Keratinocyte (primary cell): ENCODE results near the gene NEK9. TPM values are rescaled to one million over a fixed set of nuclear protein-coding genes. Genes with fewer than 3 reads are reported as not detected.

Experiments used
- DNase-seq: peaks from one replicate; pipeline ENCODE4 v3.0.0-alpha.2; 2011; ENCODE audit warnings: low read depth, missing footprints, low spot score
- FAIRE-seq: peaks from 2 replicates; lab custom pipeline; 2011; peaks lifted over from hg19 to GRCh38; lab: Jason Lieb, UNC
- H2AFZ ChIP-seq: 2 replicates; pipeline ENCODE4 v1.6.0; 2012; ENCODE audit warnings: low read length, control low read depth, inconsistent platforms; ENCODE audit not compliant: control insufficient read depth
- H3K27ac ChIP-seq: 2 replicates; pipeline ENCODE4 v1.5.1; 2011; ENCODE audit warnings: low read length; ENCODE audit not compliant: control insufficient read depth, insufficient read depth
- H3K27me3 ChIP-seq: 3 replicates; pipeline ENCODE4 v1.6.0; 2011; ENCODE audit warnings: low read length; ENCODE audit not compliant: control insufficient read depth, insufficient read depth; ENCODE audit errors: extremely low read depth
- H3K36me3 ChIP-seq, 2 experiments: 2 replicates in 1 of 2; 3 replicates in 1 of 2; pipeline ENCODE4 v1.5.1; 2011; ENCODE audit warnings: low read length in 2 of 2, mild to moderate bottlenecking in 1 of 2; ENCODE audit not compliant: control insufficient read depth in 2 of 2, insufficient read depth in 2 of 2; ENCODE audit errors: extremely low read depth in 1 of 2
- H3K4me1 ChIP-seq: 3 replicates; pipeline ENCODE4 v1.5.1; 2011; ENCODE audit warnings: low read length; ENCODE audit not compliant: control insufficient read depth, insufficient read depth; ENCODE audit errors: extremely low read depth
- H3K4me2 ChIP-seq: 3 replicates; pipeline ENCODE4 v1.6.0; 2011; ENCODE audit warnings: low read depth, low read length; ENCODE audit not compliant: control insufficient read depth, insufficient read depth; ENCODE audit errors: extremely low read depth
- H3K4me3 ChIP-seq, 3 experiments: fragments of 200-600 bp in 1 of 3; sonication (generic) in 1 of 3; 2 replicates in 2 of 3; 3 replicates in 1 of 3; pipeline ENCODE4 v1.5.1; 2011 to 2016; ENCODE audit warnings: low read length in 3 of 3, mild to moderate bottlenecking in 3 of 3, control low read depth in 2 of 3, inconsistent platforms in 1 of 3, low read depth in 1 of 3, mixed read lengths in 1 of 3, mixed run types in 1 of 3, moderate library complexity in 1 of 3; ENCODE audit not compliant: control insufficient read depth in 2 of 3, insufficient read depth in 2 of 3; ENCODE audit errors: extremely low read depth in 1 of 3
- H3K79me2 ChIP-seq: 2 replicates; pipeline ENCODE4 v1.6.0; 2012; ENCODE audit warnings: low read length; ENCODE audit not compliant: control insufficient read depth, insufficient read depth
- H3K9ac ChIP-seq: 3 replicates; pipeline ENCODE4 v1.6.0; 2011; ENCODE audit warnings: low read length; ENCODE audit not compliant: control insufficient read depth, insufficient read depth; ENCODE audit errors: extremely low read depth
- H3K9me1 ChIP-seq: 3 replicates; pipeline ENCODE4 v1.6.0; 2011; ENCODE audit warnings: low read length; ENCODE audit not compliant: control insufficient read depth, insufficient read depth; ENCODE audit errors: extremely low read depth
- H3K9me3 ChIP-seq: 2 replicates; pipeline ENCODE4 v1.5.1; 2012; ENCODE audit warnings: low read depth, low read length; ENCODE audit not compliant: control insufficient read depth
- H4K20me1 ChIP-seq: 3 replicates; pipeline ENCODE4 v1.6.0; 2011; ENCODE audit warnings: low read length; ENCODE audit not compliant: control insufficient read depth, insufficient read depth; ENCODE audit errors: extremely low read depth
- CTCF ChIP-seq, 3 experiments: IDR thresholded peaks in 1 of 3; conservative IDR thresholded peaks in 1 of 3; optimal IDR thresholded peaks in 1 of 3; 2 replicates in 2 of 3; 3 replicates in 1 of 3; pipeline versions ENCODE3 to v1.5.1; 2011; ENCODE audit warnings: low read length in 3 of 3, mild to moderate bottlenecking in 3 of 3, moderate library complexity in 2 of 3, control low read depth in 1 of 3, inconsistent platforms in 1 of 3; ENCODE audit not compliant: insufficient read depth in 2 of 3; ENCODE audit errors: extremely low read depth in 1 of 3
- EZH2 ChIP-seq: IDR thresholded peaks from one replicate; pipeline ENCODE4 v1.6.1; 2012; ENCODE audit warnings: inconsistent platforms, mild to moderate bottlenecking, low read length, moderate library complexity
- dilution Hi-C: fragments of 300-500 bp; cut with MboI; formaldehyde crosslinking; loops from one replicate; pipeline ENCODE4 v1.7.0; 2020; ENCODE audit warnings: low sequenced_read_pairs; ENCODE audit not compliant: extremely low pct_ligation_motif_present
- polyA plus RNA-seq, 5 experiments: library from polyadenylated mRNA; depleted of rRNA in 3 of 5; stranded (reverse) in 3 of 5; stranded (forward) in 1 of 5; unstranded in 1 of 5; fragments of >200 nt; gene quantifications; 1 replicate in 1 of 5; 2 replicates in 3 of 5; 3 replicates in 1 of 5; pipeline versions ENCODE4 v1.2.1 to v1.2.3, GENCODE V29; 2011 to 2012; ENCODE audit warnings: missing spikeins in 2 of 5, low read depth in 1 of 5, low replicate concordance in 1 of 5

The NEK9 gene
- polyA plus RNA-seq, 1 donor (not counting 4 experiments of a cell fraction or from before 2014, with no cell fraction given) = 43.7 TPM

- DNase-seq (no peak), FAIRE-seq (no peak)
- H3K27ac ChIP-seq = no peak overlapping the region
- TF ChIP-seq EZH2 (no peak), CTCF (optimal IDR thresholded peaks at IDR 0.05 in 1 of 3, IDR thresholded peaks at IDR 0.05 in 1 of 3, conservative IDR thresholded peaks at IDR 0.05 in 1 of 3; ENCODE audit: extremely low read depth in 1 of 3, insufficient read depth in 2 of 3, low read length in 3 of 3) (no peak)
- H3K79me2 ChIP-seq = peaks cover 3% of the 10 kb centered on the region
- H2AFZ ChIP-seq = no peak overlapping the region
- no peaks in the 10 kb centered on the region for H4K20me1 ChIP-seq
- no peaks in the 10 kb centered on the region for H3K9me3 ChIP-seq
- H3K9ac ChIP-seq = no peak overlapping the region
- H3K4me1 ChIP-seq = peaks cover 26% of the 10 kb centered on the region
- peaks cover 3 to 12% of the 10 kb centered on the region in 2 experiments for H3K36me3 ChIP-seq
- no peaks in the 10 kb centered on the region for H3K9me1 ChIP-seq
- dilution Hi-C loops = no loop called here
- H3K27me3 ChIP-seq = no peaks in the 10 kb centered on the region
- H3K4me2 ChIP-seq = no peak overlapping the region
- H3K4me3 ChIP-seq = no peak overlapping the region
Measured at GRCh38 chr14:75046275-75046674, 80.6 kb downstream of the NEK9 start.

- FAIRE-seq (no peak), DNase-seq (no peak)
- dilution Hi-C loops = no loop called here
- no peak for TF ChIP-seq EZH2
- no peak for TF ChIP-seq CTCF (optimal IDR thresholded peaks at IDR 0.05 in 1 of 3, IDR thresholded peaks at IDR 0.05 in 1 of 3, conservative IDR thresholded peaks at IDR 0.05 in 1 of 3; ENCODE audit: extremely low read depth in 1 of 3, insufficient read depth in 2 of 3, low read length in 3 of 3)
- Histone ChIP-seq H3K4me1 (peaks cover 22% of the 10 kb centered on the region), H3K36me3 (peaks cover 3 to 12% of the 10 kb centered on the region in 2 experiments), H3K9ac (no peak overlapping the region), H3K27ac (peak overlapping the region; percentile 34), H2AFZ (no peak overlapping the region), H3K9me3 (no peaks in the 10 kb centered on the region), H3K9me1 (no peaks in the 10 kb centered on the region), H3K27me3 (no peaks in the 10 kb centered on the region), H4K20me1 (no peaks in the 10 kb centered on the region), H3K4me2 (peak overlapping the region; percentile 45), H3K4me3 (no peak overlapping the region), H3K79me2 (peaks cover 3% of the 10 kb centered on the region)
Measured at GRCh38 chr14:75044752-75045151, 82.1 kb downstream of the NEK9 start.
